Right renal pelvis (tissue), 4 donors: Measurements from ENCODE around the gene PGM3. TPM values are rescaled to one million over a fixed set of nuclear protein-coding genes. Genes with fewer than 3 reads are reported as not detected.

Source experiments
- DNase-seq, 4 donors: peaks; one replicate each; pipeline ENCODE4 v3.0.0-alpha.2; 2013; ENCODE audit warnings: low read depth in 4 of 4, low spot score in 3 of 4, missing footprints in 1 of 4
- polyA plus RNA-seq, 4 donors: library from polyadenylated mRNA; unstranded; fragments of 120-200 nt; gene quantifications; one replicate each; pipeline ENCODE4 v1.2.1, GENCODE V29; 2013; ENCODE audit not compliant: insufficient read length in 4 of 4

The PGM3 gene
- polyA plus RNA-seq, 4 donors: 38.8 to 47.9 (median 40.4) TPM

GRCh38 chr6:83183082-83183828 lies 9.8 kb downstream of the PGM3 start:
- DNase-seq: no peak

GRCh38 chr6:83182114-83182513 lies 11.0 kb downstream of the PGM3 start:
- no peak for DNase-seq

GRCh38 chr6:83180426-83180950 lies 12.6 kb downstream of the PGM3 start:
- DNase-seq: no peak

- DNase-seq: peak in 2 of 4 donors; percentile 9 to 28
These were observed 16.8 kb downstream of the PGM3 start for GRCh38 chr6:83176246-83176645.

GRCh38 chr6:83169511-83169910 lies 23.6 kb downstream of the PGM3 start:
- no peak for DNase-seq

- no peak for DNase-seq
These were observed 24.0 kb downstream of the PGM3 start for GRCh38 chr6:83169106-83169505.

GRCh38 chr6:83168556-83168955 lies 24.5 kb downstream of the PGM3 start:
- no peak for DNase-seq

- no peak for DNase-seq
These were observed 25.3 kb downstream of the PGM3 start for GRCh38 chr6:83167726-83168278.

GRCh38 chr6:83160167-83160566 lies 32.9 kb downstream of the PGM3 start:
- DNase-seq: no peak

GRCh38 chr6:83155794-83156193 lies 37.3 kb downstream of the PGM3 start:
- DNase-seq: no peak

- DNase-seq: no peak
These were observed 39.1 kb downstream of the PGM3 start for GRCh38 chr6:83153883-83154521.

- DNase-seq: no peak
These were observed 40.2 kb downstream of the PGM3 start for GRCh38 chr6:83152913-83153312.

- DNase-seq: no peak
These were observed 42.0 kb downstream of the PGM3 start for GRCh38 chr6:83151114-83151513.

GRCh38 chr6:83138758-83139157 lies 54.3 kb downstream of the PGM3 start:
- DNase-seq: no peak

- no peak for DNase-seq
These were observed 54.8 kb downstream of the PGM3 start for GRCh38 chr6:83138118-83138722.

GRCh38 chr6:83132121-83132520 lies 60.9 kb downstream of the PGM3 start:
- no peak for DNase-seq

GRCh38 chr6:83127976-83128375 lies 65.1 kb downstream of the PGM3 start:
- DNase-seq: no peak

GRCh38 chr6:83127258-83127657 lies 65.8 kb downstream of the PGM3 start:
- DNase-seq: no peak

- no peak for DNase-seq
These were observed 66.3 kb downstream of the PGM3 start for GRCh38 chr6:83126807-83127206.

GRCh38 chr6:83126223-83126622 lies 66.8 kb downstream of the PGM3 start:
- DNase-seq: no peak

GRCh38 chr6:83125425-83125824 lies 67.6 kb downstream of the PGM3 start:
- no peak for DNase-seq
